Prostate gland (tissue), 2 donors: Measurements from ENCODE around the gene SUDS3. TPM values are rescaled to one million over a fixed set of nuclear protein-coding genes. Genes with fewer than 3 reads are reported as not detected.

Source experiments
- DNase-seq: peaks from one replicate; pipeline ENCODE4 v3.0.0-alpha.2; 2019; ENCODE audit warnings: low spot score
- H3K27ac ChIP-seq, 2 donors: fragments of 200-600 bp; sonication (generic); 2 replicates each; pipeline ENCODE4 v1.5.1; 2017 to 2019
- H3K27me3 ChIP-seq: fragments of 200-600 bp; sonication (generic); replicated peaks from 2 replicates; pipeline ENCODE4 v1.5.1; 2019; ENCODE audit not compliant: insufficient read depth
- H3K36me3 ChIP-seq, 2 donors: fragments of 200-600 bp; sonication (generic); 1 replicate in 1 of 2; 2 replicates in 1 of 2; pipeline versions ENCODE4 v1.5.1 to v1.8.1; 2017 to 2019
- H3K4me1 ChIP-seq: fragments of 200-600 bp; sonication (generic); replicated peaks from 2 replicates; pipeline ENCODE4 v1.5.1; 2019
- H3K4me3 ChIP-seq, 2 donors: fragments of 200-600 bp; sonication (generic); 2 replicates each; pipeline ENCODE4 v1.5.1; 2017 to 2019
- H3K9me3 ChIP-seq: fragments of 200-600 bp; sonication (generic); 2 replicates; pipeline ENCODE4 v1.5.1; 2017
- CTCF ChIP-seq, 4 experiments: fragments of 200-600 bp in 2 of 4; fragments of 450-650 bp in 2 of 4; sonication (generic) in 2 of 4; IDR thresholded peaks; 1 replicate in 3 of 4; 2 replicates in 1 of 4; pipeline ENCODE4 v1.5.1; 2016 to 2019; ENCODE audit warnings: antibody characterized with exemption in 4 of 4, mild to moderate bottlenecking in 2 of 4, moderate library complexity in 2 of 4
- POLR2A ChIP-seq: fragments of 450-650 bp; IDR thresholded peaks from one replicate; pipeline ENCODE4 v1.6.1; 2016; ENCODE audit warnings: antibody characterized with exemption, mild to moderate bottlenecking
- POLR2AphosphoS5 ChIP-seq: sonication (generic); formaldehyde crosslinking; IDR thresholded peaks from one replicate; pipeline ENCODE4 v1.6.1; 2017; ENCODE audit warnings: antibody characterized with exemption
- WGBS: methylation state at CpG from one replicate; pipeline ENCODE4 v1.1.5; 2018; 5-methylcytosine and 5-hydroxymethylcytosine counted together
- intact Hi-C: fragments of 100-400 bp; cut with DNase I; formaldehyde crosslinking; loops from one replicate; pipeline ENCODE4 v1.14.2; 2022
- total RNA-seq, 2 donors: library from RNA; depleted of rRNA; stranded (reverse); fragments of >200 nt; gene quantifications; one replicate each; pipeline ENCODE4 v1.1.0, GENCODE V29; 2016

SUDS3 gene
- total RNA-seq, 2 donors from 2014 or later, result 62.0 to 82.6 TPM

DNA sequence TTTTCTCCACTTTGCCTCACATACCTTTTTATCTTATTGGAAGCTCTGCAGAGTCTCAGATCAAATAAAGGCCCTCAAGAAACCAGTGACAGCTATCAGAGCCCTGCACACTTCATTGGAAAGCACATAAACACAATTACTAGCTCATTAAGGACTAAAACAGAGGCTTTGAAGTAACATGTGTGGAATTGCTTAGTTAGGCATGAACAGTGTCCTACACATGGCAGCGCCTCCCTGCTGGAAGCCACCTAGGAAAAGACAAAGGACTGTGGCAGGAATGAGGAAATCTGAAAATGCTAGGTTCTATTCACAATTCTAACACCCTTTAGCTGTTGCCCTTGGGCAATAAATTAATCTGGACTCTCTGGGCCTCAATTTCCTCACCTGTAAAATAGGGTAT, 89.4 kb downstream of the SUDS3 start:
- Histone ChIP-seq H3K27me3 (no peaks in the 10 kb centered on the region), H3K27ac (no peak overlapping the region), H3K36me3 (no peaks in the 10 kb centered on the region), H3K9me3 (no peaks in the 10 kb centered on the region), H3K4me1 (no peaks in the 10 kb centered on the region), H3K4me3 (no peak overlapping the region)
- intact Hi-C loops, result no loop called here
- 59% methylated on average over 1 of the region's 1 CpG for WGBS
- TF ChIP-seq POLR2AphosphoS5 (no peak), CTCF (IDR thresholded peaks at IDR 0.05) (no peak), POLR2A (no peak)
- no peak for DNase-seq

Other genes with a start within 250 kb of the SUDS3 start
- gene PEBP1, start 240.4 kb upstream of the SUDS3 start, total RNA-seq, result 100 to 1,000 TPM; 538 to 621 TPM
- gene TAOK3, start 3.6 kb upstream of the SUDS3 start, total RNA-seq, result 10 to 100 TPM; 52.2 to 52.5 TPM